IPS DF 19.7 (cell line): ENCODE data around the gene CHST11.
"Not testable (repeated sequence)": the region's sequence is repeated elsewhere in the genome, so short reads cannot be mapped to it uniquely, and the experiment has no call there.

ENCODE experiments used
- DNase-seq: peaks from one replicate; pipeline ENCODE4 v3.0.0-alpha.2; 2013; ENCODE audit warnings: low read depth, low spot score

Gene CHST11

GRCh38 chr12:104738776-104739642 lies 282.3 kb downstream of the CHST11 start:
- DNase-seq = no peak

DNA sequence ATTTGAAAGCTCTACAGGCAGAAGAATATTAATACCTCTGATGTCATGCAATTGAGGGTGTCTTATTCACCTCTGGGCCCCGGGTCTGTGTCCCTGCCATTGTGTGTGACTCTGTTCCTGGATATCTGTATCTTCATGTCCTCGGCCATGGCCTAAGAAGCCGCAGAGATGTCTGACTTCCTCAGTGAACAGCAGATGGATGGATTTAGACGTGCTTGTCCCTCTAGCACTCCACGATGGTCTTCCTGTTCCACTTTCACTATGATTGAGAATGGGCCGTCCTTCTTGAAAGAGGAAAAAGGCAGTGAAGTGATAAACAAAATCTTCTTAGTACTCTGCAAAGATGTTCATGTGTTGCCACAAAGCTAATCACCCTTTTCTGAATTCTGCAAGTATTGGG lies 283.9 kb downstream of the CHST11 start:
- no peak for DNase-seq

- no peak for DNase-seq
These were observed 284.3 kb downstream of the CHST11 start for GRCh38 chr12:104741077-104741476.

DNA sequence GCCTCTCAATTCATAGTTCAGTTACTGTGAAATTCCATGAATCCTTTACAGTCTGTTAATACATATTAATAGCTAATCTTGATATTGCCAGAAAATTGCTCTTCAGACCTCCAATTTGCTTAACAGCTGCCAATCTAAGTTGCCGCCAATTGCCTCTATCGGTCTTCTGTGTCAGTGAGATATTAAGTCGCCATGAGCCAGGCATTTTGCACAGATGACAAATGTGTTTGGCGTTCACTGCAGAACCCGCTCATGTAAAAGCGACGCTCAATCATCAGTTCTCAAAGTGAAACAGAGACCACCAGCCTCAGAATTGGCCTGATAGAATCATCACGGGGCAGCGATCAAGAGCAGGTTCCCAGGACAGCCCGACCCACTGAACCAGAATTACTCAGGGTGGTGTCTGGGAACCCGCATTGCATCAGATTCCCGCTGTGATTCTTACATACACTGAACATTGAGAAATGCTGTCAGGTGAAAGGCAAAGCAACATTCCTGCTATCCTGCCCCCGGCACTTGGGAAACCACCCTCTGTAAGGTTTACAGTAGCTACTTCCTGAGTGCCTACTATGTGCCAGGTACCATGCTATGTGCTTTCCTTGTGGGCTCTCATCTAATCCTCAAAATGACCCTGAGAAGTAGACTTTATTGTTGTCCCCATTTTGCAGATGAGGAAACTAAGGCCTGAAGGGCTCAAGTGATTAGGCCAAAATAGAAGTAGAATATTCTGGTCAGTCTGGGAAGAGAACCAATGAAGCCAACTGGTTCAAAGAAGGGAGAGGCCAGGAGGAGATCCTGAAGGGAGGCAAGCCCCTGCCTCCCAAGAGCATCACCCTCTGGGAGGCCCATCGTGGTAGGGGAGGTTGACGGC lies 285.0 kb downstream of the CHST11 start:
- DNase-seq = no peak

DNA sequence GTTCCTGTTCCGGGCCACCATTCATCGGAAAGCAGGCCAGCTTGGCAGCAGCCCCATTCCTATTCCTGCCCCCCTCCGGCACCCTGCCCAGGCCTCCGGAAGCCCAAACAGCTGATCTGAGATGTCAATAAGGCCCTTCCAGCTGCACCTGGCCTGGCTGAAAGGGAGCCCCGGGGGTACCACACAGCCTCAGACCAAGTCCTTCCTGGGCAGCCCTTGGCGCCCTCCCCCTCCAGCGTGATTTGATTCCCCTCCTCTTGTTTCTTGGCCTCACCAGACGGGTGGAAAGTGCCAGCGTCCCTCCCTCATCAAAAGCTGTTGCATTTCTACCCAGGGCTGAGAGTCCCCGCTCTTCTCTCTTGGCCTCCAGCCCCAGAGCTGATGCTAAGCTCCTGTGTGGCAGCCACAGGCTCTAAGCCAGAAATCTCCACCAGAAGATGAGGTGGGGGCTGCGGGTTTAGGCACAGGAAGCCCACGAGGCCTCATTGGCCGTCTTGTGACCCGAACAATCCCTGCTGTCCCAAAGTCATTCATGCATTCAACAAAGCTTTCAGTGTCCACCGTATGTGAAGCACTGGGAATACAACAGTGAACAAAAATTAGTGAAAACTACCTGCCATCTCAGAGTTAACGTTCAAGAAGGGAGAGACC lies 285.9 kb downstream of the CHST11 start:
- no peak for DNase-seq

GRCh38 chr12:104743202-104743580 lies 286.4 kb downstream of the CHST11 start:
- DNase-seq = no peak

GRCh38 chr12:104743753-104744548 lies 287.2 kb downstream of the CHST11 start:
- not testable (repeated sequence) for DNase-seq

DNA sequence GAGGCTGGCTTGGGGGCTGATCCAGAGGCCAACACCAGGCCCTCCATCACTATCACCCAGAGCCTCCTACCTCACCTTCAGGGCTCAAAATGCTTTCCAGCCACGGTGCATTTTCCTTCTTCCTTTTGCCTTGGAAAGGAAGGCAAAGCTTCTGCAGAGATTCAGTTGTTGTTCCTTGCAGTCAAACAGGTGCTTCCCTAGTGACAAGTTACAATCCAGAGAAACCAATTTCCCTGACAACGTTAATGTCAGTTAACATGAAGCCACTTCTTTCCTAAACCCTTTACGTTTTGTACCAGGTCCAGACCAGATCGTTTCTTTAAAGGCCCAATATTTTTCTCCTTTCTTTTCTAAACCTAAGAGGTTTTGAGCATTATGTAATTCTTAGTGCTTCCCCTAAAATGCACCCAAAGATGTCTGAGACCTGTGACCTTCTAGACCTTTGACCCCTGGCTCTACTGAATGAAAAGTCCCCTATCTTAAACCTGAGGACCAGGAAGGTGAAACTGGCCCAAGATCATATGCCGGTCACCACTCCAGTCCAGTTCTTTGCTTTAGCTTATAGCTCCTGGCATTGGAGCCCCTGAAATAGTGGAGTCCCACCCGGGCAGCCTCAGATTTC lies 289.8 kb downstream of the CHST11 start:
- DNase-seq = no peak

DNA sequence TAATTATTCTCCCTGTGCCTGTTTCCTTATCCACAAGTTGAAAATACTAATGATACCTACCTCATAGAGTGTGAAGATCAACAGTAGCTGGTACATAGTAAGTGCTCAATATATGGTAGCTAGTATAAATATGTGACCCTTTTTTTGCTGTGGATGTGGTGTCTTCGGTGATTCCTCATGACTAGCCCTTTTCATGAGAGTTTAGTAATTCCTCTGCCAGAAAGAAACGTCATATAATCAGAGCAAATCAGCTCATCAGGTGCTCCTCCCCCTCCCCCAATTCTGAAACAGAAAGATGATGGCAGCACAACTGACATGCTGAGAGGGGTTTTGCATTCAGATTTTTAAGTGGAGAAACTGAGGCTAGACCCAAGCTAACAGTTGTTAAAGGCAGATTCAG lies 290.6 kb downstream of the CHST11 start:
- DNase-seq = no peak

GRCh38 chr12:104747955-104748354 lies 291.2 kb downstream of the CHST11 start:
- DNase-seq = no peak

GRCh38 chr12:104748356-104748755 lies 291.6 kb downstream of the CHST11 start:
- no peak for DNase-seq

GRCh38 chr12:104748790-104749189 lies 292.0 kb downstream of the CHST11 start:
- DNase-seq = no peak

DNA sequence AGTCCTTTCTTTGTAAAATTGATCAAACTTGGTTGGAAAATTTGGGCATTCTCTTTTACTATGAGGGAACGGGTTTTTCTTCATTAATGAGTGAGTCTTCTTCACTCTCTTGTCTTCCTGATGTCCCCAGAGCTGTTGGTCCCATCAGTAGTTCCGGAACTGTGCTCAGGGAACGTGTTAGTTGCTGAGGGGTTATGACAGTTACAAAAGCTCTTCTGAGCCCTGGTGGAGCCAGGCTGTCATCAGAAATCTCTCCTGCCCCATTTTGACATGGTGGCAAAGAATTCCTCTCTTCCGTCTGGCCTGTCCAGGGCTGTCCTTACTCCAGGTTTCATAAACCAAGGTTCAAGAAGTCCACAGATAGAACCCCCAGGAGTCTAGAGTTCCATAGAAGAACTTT lies 292.8 kb downstream of the CHST11 start:
- no peak for DNase-seq

- DNase-seq = no peak
These were observed 293.3 kb downstream of the CHST11 start for GRCh38 chr12:104750061-104750460.

GRCh38 chr12:104751120-104751519 lies 294.4 kb downstream of the CHST11 start:
- no peak for DNase-seq

- no peak for DNase-seq
These were observed 294.8 kb downstream of the CHST11 start for GRCh38 chr12:104751594-104751993.

GRCh38 chr12:104752016-104752415 lies 295.3 kb downstream of the CHST11 start:
- no peak for DNase-seq

GRCh38 chr12:104752881-104753280 lies 296.1 kb downstream of the CHST11 start:
- DNase-seq = no peak

- DNase-seq = no peak
These were observed 300.2 kb downstream of the CHST11 start for GRCh38 chr12:104756901-104757300.

DNA sequence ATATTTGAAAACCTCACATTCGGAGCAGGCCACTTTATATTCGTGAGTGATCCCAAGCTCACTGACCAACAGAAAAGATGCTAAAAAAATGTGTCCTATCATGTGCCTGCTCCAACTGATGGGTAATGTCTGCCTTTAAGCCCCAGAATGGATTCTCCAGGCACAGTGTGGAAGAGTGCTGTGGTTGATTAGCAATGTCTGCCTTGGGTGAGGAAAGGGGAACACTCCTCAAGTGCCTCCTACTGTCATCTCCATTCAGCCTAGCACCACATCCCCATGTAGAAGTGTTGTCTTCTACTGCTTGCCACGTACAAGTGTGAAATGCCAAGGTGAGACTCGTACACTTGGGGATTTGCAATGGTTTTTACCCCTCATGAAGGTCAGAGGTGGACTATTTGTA lies 302.0 kb downstream of the CHST11 start:
- DNase-seq = no peak

GRCh38 chr12:104761091-104761490 lies 304.3 kb downstream of the CHST11 start:
- no peak for DNase-seq
